Skeletal muscle satellite cell (primary cell): ENCODE data around the gene C17orf58. TPM values are rescaled to one million over a fixed set of nuclear protein-coding genes. Genes with fewer than 3 reads are reported as not detected.
"Not testable (repeated sequence)": the region's sequence is repeated elsewhere in the genome, so short reads cannot be mapped to it uniquely, and the experiment has no call there.

Experiments
- H3K27me3 ChIP-seq: 2 replicates; pipeline ENCODE4 v1.7.0; 2013; ENCODE audit warnings: low read length; ENCODE audit not compliant: control insufficient read depth, insufficient read depth
- H3K36me3 ChIP-seq: 2 replicates; pipeline ENCODE4 v1.7.0; 2013; ENCODE audit warnings: mild to moderate bottlenecking, control low read depth, low read length; ENCODE audit not compliant: insufficient read depth
- H3K4me1 ChIP-seq: 2 replicates; pipeline ENCODE4 v1.7.0; 2013; ENCODE audit warnings: low read length; ENCODE audit not compliant: control insufficient read depth, insufficient read depth
- H3K4me2 ChIP-seq: 2 replicates; pipeline ENCODE4 v1.7.0; 2013; ENCODE audit warnings: mild to moderate bottlenecking, low read length
- H3K4me3 ChIP-seq: 2 replicates; pipeline ENCODE4 v1.7.0; 2013; ENCODE audit warnings: low read length
- H3K9ac ChIP-seq: 2 replicates; pipeline ENCODE4 v1.7.0; 2013; ENCODE audit warnings: mild to moderate bottlenecking, low read depth, low read length, moderate library complexity
- H3K9me3 ChIP-seq: replicated peaks from 2 replicates; pipeline ENCODE4 v1.7.0; 2013; ENCODE audit warnings: mild to moderate bottlenecking, control low read depth, low read length
- total RNA-seq: library from RNA; depleted of rRNA; stranded (reverse); fragments of >200 nt; gene quantifications from 2 replicates; pipeline ENCODE4 v1.2.3, GENCODE V29; 2012; rRNA removed

The C17orf58 gene
- total RNA-seq: 12.2 and 14.9 TPM in 2 replicates

- H3K4me1 ChIP-seq: peaks cover 30% of the 10 kb centered on the region
- not testable (repeated sequence) for H3K27me3 ChIP-seq, H3K9me3 ChIP-seq, H3K36me3 ChIP-seq
- H3K4me2 ChIP-seq: peak within 1 kb of the TSS; percentile 84
- peak within 1 kb of the TSS; percentile 59 for H3K4me3 ChIP-seq
- H3K9ac ChIP-seq: peak within 1 kb of the TSS; percentile 19
Observed at GRCh38 chr17:67996301-67997171, at the start of gene C17orf58. TSS of gene C17orf58 (minus strand) at chr17:67996469. CDS start at chr17:67996198, 271 bp downstream.

GRCh38 chr17:68036304-68037147 lies 40.3 kb upstream of the C17orf58 start:
- Histone ChIP-seq H3K4me2 (peak overlapping the region; percentile 84), H3K4me1 (peaks cover 19% of the 10 kb centered on the region), H3K4me3 (peak overlapping the region; percentile 98), H3K9ac (peak overlapping the region; percentile 96), H3K9me3 (no peaks in the 10 kb centered on the region), H3K27me3 (no peaks in the 10 kb centered on the region), H3K36me3 (peaks cover 33% of the 10 kb centered on the region)

- Histone ChIP-seq H3K36me3 (peaks cover 25% of the 10 kb centered on the region), H3K9ac (peak within 1 kb of the TSS; percentile 96), H3K4me1 (peaks cover 19% of the 10 kb centered on the region), H3K4me2 (peak within 1 kb of the TSS; percentile 84), H3K27me3 (no peaks in the 10 kb centered on the region), H3K4me3 (peak within 1 kb of the TSS; percentile 98), H3K9me3 (no peaks in the 10 kb centered on the region)
Observed at GRCh38 chr17:68035523-68036303, 39.4 kb upstream of the C17orf58 start, which contains the start of gene KPNA2. TSS of gene KPNA2 (plus strand) at chr17:68035735. CDS start at chr17:68037133, 1,398 bp downstream.

GRCh38 chr17:68035131-68035522 lies 38.9 kb upstream of the C17orf58 start:
- Histone ChIP-seq H3K4me3 (peak overlapping the region; percentile 55), H3K36me3 (peaks cover 19% of the 10 kb centered on the region), H3K4me1 (peaks cover 19% of the 10 kb centered on the region), H3K27me3 (no peaks in the 10 kb centered on the region), H3K9ac (peak overlapping the region; percentile 60), H3K4me2 (peak overlapping the region; percentile 72), H3K9me3 (no peaks in the 10 kb centered on the region)

- Histone ChIP-seq H3K9me3 (no peaks in the 10 kb centered on the region), H3K36me3 (peaks cover 15% of the 10 kb centered on the region), H3K4me1 (peaks cover 19% of the 10 kb centered on the region), H3K4me3 (no peak overlapping the region), H3K27me3 (no peaks in the 10 kb centered on the region), H3K4me2 (peak overlapping the region; percentile 72), H3K9ac (no peak overlapping the region)
Observed at GRCh38 chr17:68034452-68034776, 38.1 kb upstream of the C17orf58 start.

- peaks cover 19% of the 10 kb centered on the region for H3K4me1 ChIP-seq
- no peak overlapping the region for H3K4me3 ChIP-seq
- H3K9ac ChIP-seq: no peak overlapping the region
- no peaks in the 10 kb centered on the region for H3K9me3 ChIP-seq
- no peaks in the 10 kb centered on the region for H3K27me3 ChIP-seq
- H3K36me3 ChIP-seq: peaks cover 9% of the 10 kb centered on the region
- H3K4me2 ChIP-seq: peak overlapping the region; percentile 72
Observed at GRCh38 chr17:68033636-68034451, 37.6 kb upstream of the C17orf58 start.

GRCh38 chr17:68029512-68030215 lies 33.4 kb upstream of the C17orf58 start:
- Histone ChIP-seq H3K4me1 (peaks cover 8% of the 10 kb centered on the region), H3K4me2 (no peak overlapping the region), H3K27me3 (no peaks in the 10 kb centered on the region), H3K9me3 (no peaks in the 10 kb centered on the region), H3K9ac (no peak overlapping the region), H3K36me3 (no peaks in the 10 kb centered on the region), H3K4me3 (no peak overlapping the region)

GRCh38 chr17:68022547-68022946 lies 26.3 kb upstream of the C17orf58 start:
- H3K36me3 ChIP-seq, H3K4me3 ChIP-seq, H3K27me3 ChIP-seq, H3K4me1 ChIP-seq, H3K9ac ChIP-seq, H3K9me3 ChIP-seq, H3K4me2 ChIP-seq: not testable (repeated sequence)

- no peaks in the 10 kb centered on the region for H3K27me3 ChIP-seq
- peaks cover 6% of the 10 kb centered on the region for H3K4me1 ChIP-seq
- no peak overlapping the region for H3K4me3 ChIP-seq
- no peak overlapping the region for H3K9ac ChIP-seq
- no peaks in the 10 kb centered on the region for H3K36me3 ChIP-seq
- no peaks in the 10 kb centered on the region for H3K9me3 ChIP-seq
- no peak overlapping the region for H3K4me2 ChIP-seq
Observed at GRCh38 chr17:68021963-68022362, 25.7 kb upstream of the C17orf58 start.

GRCh38 chr17:68020791-68021190 lies 24.5 kb upstream of the C17orf58 start:
- H3K27me3 ChIP-seq, H3K9me3 ChIP-seq, H3K4me1 ChIP-seq, H3K36me3 ChIP-seq: not testable (repeated sequence)
- Histone ChIP-seq H3K4me3 (peak overlapping the region; percentile 73), H3K9ac (peak overlapping the region; percentile 80), H3K4me2 (peak overlapping the region; percentile 88)
